IPS-NIHi7 (cell line): ENCODE measurements around the gene GIGYF2.
"Not testable (repeated sequence)": the region's sequence is repeated elsewhere in the genome, so short reads cannot be mapped to it uniquely, and the experiment has no call there.

Experiments
- DNase-seq: peaks from one replicate; pipeline ENCODE4 v3.0.0; 2012; ENCODE audit warnings: mixed read lengths; ENCODE audit errors: extremely low spot score

GIGYF2 gene

GRCh38 chr2:232689152-232689910 lies 7.8 kb upstream of the GIGYF2 start:
- DNase-seq, result no peak

GRCh38 chr2:232691117-232691516 lies 6.0 kb upstream of the GIGYF2 start:
- not testable (repeated sequence) for DNase-seq

DNA sequence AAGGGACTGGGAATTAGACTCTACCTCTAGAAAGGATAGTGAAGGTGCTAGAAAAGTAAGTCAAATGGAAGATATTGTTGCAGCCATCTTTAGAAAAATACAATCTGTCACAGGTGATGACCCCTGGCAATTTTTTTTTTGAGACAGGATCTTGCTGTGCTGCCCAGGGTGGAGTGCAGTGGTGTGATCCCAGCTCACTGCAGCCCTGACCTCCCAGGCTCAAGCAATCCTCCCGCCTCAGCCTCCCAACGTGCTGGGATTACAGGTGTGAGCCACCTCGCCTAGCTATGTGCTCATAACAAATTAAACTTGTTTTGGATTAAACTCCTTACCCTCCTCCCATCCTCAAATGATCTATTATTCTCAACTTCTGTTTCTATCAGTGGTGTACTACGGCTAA lies 3.8 kb upstream of the GIGYF2 start:
- DNase-seq, result no peak

DNA sequence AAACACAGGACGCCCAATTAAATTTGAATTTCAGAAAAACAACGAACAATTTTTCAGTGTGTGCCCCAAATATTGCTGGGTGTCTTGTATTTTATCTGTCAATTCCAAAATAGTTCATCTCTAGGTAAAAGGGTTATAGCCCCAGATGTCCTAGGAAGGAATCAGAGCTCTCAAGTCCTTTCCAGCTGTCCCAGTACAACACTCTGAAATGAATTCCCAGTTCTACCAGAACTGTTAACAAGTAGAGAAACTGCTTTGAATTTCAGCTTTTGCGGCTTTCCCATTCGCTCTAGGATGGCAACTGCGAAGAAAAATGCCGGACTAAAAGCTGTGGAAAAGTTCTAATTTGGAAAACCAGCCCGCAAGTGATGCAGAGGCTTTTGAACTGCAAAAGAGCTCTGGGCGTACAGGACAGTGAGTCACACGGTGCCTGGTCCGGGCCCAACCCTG lies 497 bp upstream of the GIGYF2 start:
- DNase-seq, result no peak

DNA sequence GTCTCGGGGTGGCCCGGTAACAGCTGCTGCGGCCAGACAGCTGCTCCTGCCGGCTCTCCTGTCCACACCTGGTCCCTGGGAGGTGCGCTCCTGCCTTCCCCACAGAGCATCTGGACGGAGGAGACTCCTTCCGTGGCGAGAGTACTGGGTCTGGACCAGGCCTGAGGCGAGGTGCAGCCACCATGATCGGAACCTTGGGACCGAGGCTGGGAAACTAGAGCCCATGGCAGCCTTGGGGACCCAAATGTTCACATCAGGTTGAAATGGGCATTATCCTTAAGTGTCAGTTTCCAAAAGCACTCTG lies 628 bp downstream of the GIGYF2 start:
- DNase-seq, result no peak

DNA sequence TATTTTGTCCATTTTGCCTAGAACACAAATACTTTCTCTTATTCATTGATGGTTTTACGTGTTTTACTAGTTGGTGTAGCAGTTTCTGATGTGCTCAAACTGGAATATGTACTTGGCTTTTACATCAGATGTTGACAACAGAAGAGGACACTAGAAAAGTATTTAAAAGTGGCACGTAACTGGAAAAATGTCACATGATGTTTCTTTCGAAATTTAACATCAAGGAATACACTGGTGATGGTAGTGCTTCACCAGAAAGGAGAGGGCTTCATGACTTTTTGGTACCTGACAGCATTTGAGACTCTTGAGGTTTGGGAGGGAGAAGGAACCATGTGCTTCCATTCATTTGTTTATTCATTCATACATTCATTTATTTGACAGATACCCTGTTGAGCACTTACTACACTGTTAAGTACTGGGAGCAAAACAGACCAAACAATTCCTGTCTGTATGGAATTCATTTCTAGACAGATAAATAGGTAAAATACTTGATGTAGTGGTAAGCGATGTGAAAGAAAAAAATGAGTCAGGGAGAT lies 1.5 kb downstream of the GIGYF2 start:
- no peak for DNase-seq

DNA sequence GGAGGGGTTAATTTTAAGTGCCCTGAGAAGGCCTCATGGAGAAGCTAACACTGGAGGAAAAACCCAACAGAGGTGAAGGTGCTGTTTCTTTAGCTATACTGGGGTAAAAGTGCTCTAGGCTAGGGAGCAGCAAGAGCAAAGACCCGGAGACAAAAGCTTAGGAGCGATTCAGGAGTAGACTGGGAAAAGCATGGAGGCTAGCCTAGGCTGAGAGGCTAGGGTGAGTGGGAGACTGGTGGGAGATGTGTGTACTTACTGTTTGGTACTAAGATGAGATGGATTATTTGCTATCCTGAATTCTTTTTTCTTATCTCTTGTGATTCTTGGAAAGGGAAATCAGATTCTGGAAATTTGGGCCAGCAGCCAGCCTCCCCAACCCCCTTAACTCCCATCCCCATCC lies 2.0 kb downstream of the GIGYF2 start:
- DNase-seq, result peak; percentile 25

- DNase-seq, result no peak
Observed at GRCh38 chr2:232700154-232700553, 3.0 kb downstream of the GIGYF2 start.

DNA sequence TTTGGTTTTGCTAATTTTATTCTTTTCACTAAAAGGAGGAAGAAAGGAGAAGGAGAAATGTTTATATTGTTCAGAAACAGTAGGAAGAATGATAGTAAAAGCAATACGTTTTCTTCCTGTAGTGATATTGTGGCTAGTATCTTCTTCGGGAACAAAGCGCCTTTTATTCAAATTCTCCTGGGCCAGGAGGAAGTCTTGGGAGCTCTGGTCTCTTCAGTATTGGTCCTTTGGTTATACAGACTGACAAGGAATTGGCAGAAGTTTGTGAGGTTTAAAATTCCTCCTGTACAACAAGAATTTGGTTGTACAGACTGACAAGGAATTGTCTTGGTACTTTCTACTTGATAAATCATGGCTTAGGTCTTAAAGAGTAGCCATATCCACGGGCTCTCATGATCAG lies 9.9 kb downstream of the GIGYF2 start:
- DNase-seq, result no peak

DNA sequence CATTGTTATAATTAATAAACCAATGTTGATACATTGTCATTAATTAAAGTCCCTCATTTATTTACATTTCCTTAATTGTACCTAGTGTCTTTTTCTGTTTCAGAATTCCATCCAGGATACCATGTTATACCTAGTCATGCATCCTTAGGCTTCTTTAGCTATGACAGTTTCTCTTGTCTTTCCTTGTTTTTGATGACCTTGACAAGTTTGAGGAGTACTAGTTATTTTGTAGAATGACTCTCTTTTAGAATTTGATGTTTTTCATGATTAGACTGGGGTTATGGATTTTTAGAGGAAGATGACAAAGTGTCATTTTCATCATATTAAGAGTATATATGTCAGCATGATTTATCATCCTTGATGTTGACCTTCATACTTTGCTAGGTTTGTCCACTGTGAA lies 16.4 kb downstream of the GIGYF2 start:
- DNase-seq, result no peak

GRCh38 chr2:232714969-232715368 lies 17.8 kb downstream of the GIGYF2 start:
- no peak for DNase-seq

DNA sequence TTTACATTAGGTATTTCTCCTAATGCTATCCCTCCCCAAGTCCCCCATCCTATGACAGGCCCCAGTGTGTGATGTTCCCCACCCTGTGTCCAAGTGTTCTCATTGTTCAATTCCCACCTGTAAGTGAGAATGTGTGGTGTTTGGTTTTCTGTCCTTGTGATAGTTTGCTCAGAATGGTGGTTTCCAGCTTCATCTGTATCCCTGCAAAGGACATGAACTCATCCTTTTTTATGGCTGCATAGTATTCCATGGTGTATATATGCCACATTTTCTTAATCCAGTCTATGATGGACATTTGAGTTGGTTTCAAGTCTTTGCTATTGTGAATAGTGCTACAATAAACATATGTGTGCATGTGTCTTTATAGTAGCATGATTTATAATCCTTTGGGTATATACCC lies 22.9 kb downstream of the GIGYF2 start:
- not testable (repeated sequence) for DNase-seq

- no peak for DNase-seq
Observed at GRCh38 chr2:232721261-232721660, 24.1 kb downstream of the GIGYF2 start.

DNA sequence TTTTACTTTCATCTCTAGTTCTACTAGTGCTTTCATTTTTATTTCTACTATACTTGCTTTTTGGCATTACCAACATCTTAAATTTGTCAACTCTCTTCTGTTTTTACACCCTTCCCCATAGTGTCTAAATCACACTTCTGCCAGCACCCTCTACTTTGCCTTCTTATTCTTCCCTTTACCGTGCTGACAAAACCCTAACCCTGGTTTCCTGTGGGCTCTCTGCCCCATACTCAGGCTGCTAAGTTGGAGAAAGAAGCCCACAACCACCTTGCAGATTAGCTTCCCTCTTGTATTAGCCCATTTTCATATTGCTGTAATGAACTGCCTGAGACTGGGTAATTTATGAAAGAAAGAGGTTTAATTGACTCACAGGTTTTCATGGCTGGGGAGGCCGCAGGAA lies 24.8 kb downstream of the GIGYF2 start:
- no peak for DNase-seq

DNA sequence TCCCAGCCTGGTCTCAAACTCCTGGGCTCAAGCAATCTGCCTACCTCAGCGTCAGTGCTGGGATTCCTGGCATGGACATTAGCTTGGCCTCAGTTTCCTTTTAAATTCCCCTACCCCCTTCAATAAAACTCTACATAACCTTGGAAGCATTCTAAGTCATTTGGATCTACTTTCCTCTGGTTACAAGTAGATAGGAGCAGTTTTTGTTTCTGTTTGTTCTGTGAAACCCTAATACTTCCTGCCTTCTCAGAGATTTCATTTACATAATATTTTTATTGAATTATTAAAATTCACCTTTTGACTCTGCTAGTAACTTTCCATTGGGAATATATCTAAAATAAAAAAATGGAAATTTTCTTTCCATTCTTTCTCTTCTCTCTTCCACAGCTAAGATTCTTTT lies 25.9 kb downstream of the GIGYF2 start:
- no peak for DNase-seq

DNA sequence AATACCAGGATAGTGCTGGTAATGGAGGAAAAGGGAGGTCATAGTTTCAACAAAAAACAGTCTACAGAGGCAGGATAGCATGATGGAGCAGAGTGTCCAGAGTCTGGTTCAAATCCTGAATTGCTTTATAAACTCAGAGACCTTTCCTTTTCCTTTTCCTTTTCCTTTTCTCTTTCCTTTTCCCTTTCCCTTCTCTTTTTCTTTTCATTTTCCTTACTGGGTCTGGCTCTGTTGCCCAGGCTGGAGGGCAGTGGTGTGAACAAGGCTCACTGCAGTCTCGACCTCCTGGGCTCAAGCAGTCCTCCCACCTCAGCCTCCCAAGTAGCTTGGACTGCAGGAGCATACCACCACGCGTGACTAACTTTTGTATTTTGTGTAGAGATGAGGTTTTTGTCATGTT lies 31.7 kb downstream of the GIGYF2 start:
- DNase-seq, result no peak

- no peak for DNase-seq
Observed at GRCh38 chr2:232731470-232731869, 34.3 kb downstream of the GIGYF2 start.

DNA sequence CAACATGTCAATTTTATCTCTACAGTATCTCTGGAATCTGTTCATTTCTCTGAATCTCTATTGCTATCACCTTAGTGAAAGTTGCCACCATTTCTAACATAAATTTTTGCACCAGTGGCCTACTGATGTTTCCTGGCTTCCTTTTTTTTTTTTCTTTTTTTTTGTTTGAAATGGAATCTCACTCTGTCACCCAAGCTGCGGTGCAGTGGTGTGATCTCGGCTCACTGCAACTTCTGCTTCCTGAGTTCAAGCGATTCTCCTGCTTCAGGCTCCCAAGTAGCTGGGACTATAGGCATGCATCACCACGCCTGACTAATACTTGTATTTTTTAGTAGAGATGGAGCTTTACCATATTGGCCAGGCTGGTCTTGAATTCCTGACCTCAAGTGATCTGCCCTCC lies 44.2 kb downstream of the GIGYF2 start:
- no peak for DNase-seq

DNA sequence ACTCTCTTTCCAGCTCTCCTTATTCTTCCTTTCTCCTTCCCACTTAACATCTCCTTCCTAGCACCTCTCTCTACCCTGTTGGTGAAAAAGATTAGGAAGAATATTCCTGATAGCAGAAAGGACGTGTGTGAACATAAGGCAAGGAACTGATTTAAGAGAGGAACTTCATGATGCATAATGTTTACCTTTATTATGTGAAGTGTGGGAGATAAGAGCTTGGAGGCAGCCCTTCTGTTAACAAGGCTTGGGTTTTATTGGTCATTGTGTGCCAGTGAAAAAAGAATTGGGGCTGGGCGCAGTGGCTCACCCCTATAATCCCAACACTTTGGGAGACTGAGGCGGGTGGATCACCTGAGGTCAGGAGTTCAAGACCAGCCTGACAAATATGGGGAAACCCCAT lies 44.8 kb downstream of the GIGYF2 start:
- DNase-seq, result no peak

- no peak for DNase-seq
Observed at GRCh38 chr2:232744963-232745362, 47.8 kb downstream of the GIGYF2 start.

GRCh38 chr2:232748038-232748437 lies 50.9 kb downstream of the GIGYF2 start:
- DNase-seq, result no peak

GRCh38 chr2:232749331-232749730 lies 52.2 kb downstream of the GIGYF2 start:
- DNase-seq, result no peak

DNA sequence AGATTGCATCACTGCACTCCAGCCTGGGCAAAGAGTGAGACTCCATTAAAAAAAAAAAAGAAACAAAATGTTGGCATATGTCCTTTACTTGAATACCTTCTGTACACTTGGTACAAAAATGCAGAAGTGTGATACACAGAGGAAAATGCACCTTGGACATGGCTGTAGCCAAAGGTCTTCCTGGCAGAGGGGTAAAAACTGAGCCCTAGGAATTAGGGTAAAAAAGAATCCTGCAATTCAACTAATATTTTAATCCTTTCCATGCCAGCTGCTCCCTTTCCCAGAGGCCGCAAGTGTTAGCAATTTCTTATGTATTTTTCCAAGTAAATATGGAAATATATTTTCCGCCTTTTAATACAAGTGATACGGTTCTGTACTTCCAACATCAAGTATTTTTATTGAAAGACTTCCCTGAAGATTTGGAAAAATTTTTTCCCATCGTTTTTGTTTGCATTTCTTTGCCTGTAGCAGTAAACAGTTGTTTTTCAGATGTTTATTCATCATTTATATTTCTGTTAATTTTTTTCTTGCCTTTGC lies 53.1 kb downstream of the GIGYF2 start:
- DNase-seq, result no peak

DNA sequence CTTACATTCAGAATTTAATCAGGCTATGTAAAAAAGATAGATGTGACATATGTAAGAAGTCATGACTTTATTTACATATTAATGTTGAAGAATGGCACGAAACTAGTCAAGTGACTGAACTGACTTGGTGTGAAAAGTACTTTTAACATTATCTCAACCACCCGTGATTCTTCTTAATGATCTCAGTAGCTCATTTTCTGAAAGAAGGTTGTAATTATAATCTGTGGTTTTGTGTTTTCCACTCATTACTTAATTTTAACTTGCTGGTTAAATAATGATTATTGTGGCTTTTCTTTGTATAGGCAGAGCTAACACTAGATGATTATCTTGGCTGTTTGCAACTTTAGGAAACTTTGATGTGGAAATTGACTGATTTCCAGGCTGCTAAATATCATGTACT lies 60.8 kb downstream of the GIGYF2 start:
- DNase-seq, result no peak
